KOPT-K1 (cell line): ENCODE measurements around the gene ZKSCAN4.

Source experiments
- H3K27ac ChIP-seq: fragments of 200-600 bp; sonication (generic); 2 replicates; pipeline ENCODE4 v1.5.1; 2016; ENCODE audit warnings: antibody characterized with exemption, mild to moderate bottlenecking, low read depth, low read length; ENCODE audit not compliant: poor library complexity, severe bottlenecking
- H3K36me3 ChIP-seq: fragments of 200-600 bp; sonication (generic); 2 replicates; pipeline ENCODE4 v1.5.1; 2017; ENCODE audit warnings: antibody characterized with exemption, mild to moderate bottlenecking, low read length, moderate library complexity; ENCODE audit not compliant: insufficient read depth
- H3K9me3 ChIP-seq: fragments of 200-600 bp; sonication (generic); 2 replicates; pipeline ENCODE4 v1.5.1; 2017; ENCODE audit warnings: antibody characterized with exemption, low read length, mild to moderate bottlenecking; ENCODE audit not compliant: insufficient read depth, poor library complexity, severe bottlenecking

ZKSCAN4 gene

DNA sequence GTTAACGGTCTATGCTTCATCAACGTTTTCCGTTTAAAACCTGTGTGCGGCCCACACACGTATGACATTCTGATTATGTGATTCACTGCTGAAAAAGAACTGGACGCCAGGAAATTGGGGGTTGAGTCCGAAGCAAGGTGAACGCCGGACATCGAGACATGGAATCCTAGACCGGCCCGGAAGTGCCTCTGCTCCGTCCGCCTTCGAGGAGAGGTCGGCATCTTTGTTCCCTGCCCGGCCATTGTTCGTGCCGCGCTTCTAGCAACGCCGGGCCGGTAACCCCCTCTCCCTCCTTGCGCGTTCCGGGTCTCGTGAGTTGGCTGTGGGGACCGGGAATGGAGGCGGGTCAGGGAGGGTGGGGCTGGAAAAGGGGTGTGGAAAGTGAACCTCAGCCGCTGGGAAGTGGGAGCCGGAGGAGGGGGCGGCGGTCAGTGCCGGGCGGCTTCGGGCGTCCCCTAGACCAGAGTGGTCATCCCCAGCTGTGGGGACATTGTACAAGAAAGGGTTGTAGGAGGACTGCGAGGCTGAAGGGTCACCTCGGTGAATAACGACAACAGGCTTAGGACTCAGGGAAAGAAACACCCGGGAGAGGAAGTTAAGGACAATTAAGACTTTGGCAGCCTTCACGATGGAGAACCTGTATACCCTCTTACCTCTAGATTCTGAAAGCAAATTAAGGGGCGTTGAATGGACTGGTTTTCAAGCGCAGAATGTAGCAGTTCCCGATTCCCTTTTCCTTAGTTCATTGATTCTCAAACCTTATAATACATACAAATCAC is 26.8 kb downstream of the ZKSCAN4 start, which contains the start of gene ZSCAN9:
TSS of gene ZSCAN9 (plus strand) at position 220 of the 779 bp plus-strand sequence. CDS start 1,810 bp downstream, outside the sequence.
- no peaks in the 10 kb centered on the region for H3K36me3 ChIP-seq
- H3K27ac ChIP-seq, result no peak within 1 kb of the TSS
- no peaks in the 10 kb centered on the region for H3K9me3 ChIP-seq

DNA sequence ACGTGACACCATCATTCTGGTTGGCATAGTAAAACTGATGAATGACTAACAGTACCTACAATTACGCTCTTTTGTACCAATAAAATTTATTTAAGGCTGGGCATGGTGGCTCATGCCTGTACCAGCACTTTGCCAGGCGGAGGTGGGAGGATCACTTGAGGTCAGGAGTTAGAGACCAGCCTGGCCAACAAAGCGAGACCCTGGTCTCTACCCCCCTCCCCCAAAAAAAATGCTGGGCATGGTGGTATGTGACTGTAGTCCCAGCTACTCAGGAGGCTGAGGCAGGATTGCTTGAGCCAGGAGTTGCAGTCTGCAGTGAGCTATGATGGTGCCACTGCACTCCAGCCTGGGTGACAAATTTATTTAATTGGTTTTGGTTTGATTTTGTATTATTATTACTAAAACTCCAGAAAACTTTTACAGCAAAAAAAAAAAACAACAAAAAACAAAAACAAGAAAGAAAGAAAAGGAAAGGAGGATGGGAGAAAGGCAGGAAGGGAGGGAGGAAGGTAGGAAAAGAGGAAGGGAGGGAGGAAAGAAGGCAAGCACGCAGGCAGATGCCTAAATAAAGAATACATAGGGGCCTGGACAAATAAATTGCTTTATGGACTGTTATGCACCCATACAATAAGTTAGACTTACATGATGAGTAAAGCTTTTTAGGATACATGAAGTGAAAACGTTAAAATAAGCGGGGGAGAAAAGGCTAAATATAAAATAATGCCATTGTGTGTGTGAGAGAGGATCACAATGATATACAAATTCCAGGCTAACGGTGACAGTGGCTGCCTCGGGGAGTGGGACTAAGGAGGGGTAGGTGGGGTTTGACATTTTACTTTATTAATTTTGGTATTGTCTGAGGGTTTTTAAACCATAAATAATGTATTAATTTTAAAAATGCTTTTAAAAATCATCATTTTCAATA is 27.7 kb downstream of the ZKSCAN4 start:
- H3K9me3 ChIP-seq, result no peaks in the 10 kb centered on the region
- no peaks in the 10 kb centered on the region for H3K36me3 ChIP-seq
- H3K27ac ChIP-seq, result no peak overlapping the region

DNA sequence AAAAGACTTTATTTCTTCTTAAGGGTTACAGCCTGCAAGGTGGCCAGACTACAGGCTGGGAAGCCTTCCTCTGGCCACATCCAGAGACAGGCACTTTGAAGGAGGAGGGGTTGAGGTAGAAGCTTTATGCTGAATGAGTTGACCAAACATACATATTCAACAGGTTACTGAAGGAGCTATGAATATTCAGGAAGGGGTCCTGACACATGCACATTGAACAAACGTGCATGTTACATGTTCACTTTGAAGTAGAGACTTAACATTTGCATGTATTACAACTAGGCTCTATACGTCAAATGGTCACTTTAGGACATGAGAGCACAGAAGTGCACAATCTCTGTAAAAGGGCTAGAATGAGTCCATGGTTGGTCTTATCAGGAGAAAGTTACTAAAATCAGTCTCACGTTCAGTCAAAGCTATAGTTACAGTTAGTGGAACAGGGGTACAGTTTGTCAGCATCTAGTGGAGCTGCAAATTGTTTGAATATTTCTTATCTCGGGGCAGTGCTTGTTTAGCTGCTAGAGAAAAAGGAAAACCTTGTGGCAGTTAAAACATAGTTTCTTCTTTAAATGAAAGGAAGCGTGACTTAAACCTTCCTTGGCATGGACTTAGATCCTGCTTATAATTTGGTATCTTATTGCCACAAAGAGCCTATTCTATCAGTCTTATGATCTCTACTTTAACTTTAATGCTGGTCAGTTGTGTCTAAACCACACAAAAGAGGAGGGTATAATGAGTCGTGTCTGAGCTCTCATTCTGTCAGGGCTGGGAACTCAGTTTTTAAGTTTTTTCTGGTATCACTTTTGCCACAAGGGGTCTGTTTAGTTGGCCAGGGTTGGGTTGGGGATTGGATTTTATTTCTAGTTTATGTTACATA is 31.6 kb downstream of the ZKSCAN4 start:
- Histone ChIP-seq H3K27ac (no peak overlapping the region), H3K36me3 (no peaks in the 10 kb centered on the region), H3K9me3 (no peaks in the 10 kb centered on the region)

DNA sequence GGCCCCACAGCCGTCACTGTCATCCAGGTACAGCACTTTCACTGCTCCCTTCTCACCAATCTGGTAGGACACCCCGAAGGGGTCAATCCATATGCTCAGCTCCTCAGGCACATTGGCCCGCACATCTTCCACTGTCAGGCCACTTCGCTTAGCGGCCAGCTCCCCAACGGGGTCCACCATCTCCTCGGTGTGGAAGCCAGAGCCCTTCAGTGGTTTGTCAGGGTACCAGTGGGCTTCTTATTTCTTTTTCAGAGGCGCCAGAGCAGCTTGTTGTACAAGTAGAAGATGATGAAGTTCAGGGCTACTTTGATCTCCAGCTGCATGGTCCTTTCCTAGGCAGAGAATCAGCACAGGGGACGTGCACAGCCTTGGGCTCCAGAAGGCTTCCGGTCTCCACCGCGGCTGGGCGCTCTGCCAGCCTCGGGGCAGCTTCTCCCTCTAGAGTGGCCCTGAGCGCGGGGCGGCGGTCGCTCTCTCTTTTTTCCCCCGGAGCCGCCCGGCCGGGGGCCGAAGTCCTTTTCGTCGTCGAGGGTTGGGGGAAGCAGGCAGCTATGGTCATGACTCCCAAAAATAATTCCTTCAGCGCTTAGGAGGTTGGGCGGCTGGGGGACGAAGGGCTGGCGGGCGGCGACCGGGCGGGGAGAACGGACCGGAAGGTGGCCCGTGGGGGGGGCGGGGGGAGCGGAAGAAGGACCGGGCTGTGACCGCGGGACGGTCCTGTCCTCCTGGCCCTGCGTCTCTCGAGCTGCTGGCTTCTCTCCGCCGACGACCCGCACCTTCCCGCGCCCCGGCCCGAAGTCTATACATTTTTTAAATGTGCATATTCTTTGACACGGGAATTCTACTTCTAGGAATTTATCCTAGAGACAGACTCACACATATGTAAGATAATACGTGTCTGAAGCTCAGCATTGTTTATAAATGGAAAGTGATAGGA is 33.5 kb downstream of the ZKSCAN4 start:
- no peaks in the 10 kb centered on the region for H3K36me3 ChIP-seq
- no peak overlapping the region for H3K27ac ChIP-seq

DNA sequence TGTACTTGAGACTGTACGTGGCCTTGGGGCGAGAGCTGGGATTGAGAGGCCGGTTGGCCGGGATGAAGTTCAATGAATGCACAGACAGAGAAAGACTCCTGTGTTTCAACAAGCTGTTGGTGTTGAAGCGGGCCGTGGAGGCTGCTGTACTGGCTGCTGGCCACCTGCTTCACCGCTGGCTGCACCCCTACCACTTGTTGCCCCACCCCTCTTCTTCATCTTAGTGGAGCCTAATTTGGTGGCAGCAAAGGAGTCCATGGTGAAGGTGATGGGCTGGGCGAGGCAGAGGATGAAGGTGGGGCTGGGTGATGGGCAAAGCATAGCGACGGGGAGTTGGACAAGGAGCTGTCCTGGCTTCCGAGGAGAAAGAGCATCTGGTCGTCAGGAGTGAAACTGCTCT is 34.2 kb downstream of the ZKSCAN4 start:
- no peak overlapping the region for H3K27ac ChIP-seq

More for the DNA sequence above, 33.5 kb downstream of the ZKSCAN4 start:
- H3K9me3 ChIP-seq, result no peaks in the 10 kb centered on the region

GRCh38 chr6:28215425-28215824 is 36.6 kb downstream of the ZKSCAN4 start:
- Histone ChIP-seq H3K9me3 (no peaks in the 10 kb centered on the region), H3K27ac (no peak overlapping the region), H3K36me3 (no peaks in the 10 kb centered on the region)

More for the DNA sequence above, 34.2 kb downstream of the ZKSCAN4 start:
- H3K9me3 ChIP-seq, result no peaks in the 10 kb centered on the region
- no peaks in the 10 kb centered on the region for H3K36me3 ChIP-seq

GRCh38 chr6:28213213-28213523 is 38.9 kb downstream of the ZKSCAN4 start:
- Histone ChIP-seq H3K36me3 (no peaks in the 10 kb centered on the region), H3K27ac (no peak overlapping the region), H3K9me3 (no peaks in the 10 kb centered on the region)

- Histone ChIP-seq H3K27ac (no peak overlapping the region), H3K9me3 (no peaks in the 10 kb centered on the region), H3K36me3 (no peaks in the 10 kb centered on the region)
Observed at GRCh38 chr6:28212510-28213212, 39.4 kb downstream of the ZKSCAN4 start.

- no peaks in the 10 kb centered on the region for H3K36me3 ChIP-seq
- no peaks in the 10 kb centered on the region for H3K9me3 ChIP-seq
- H3K27ac ChIP-seq, result no peak overlapping the region
Observed at GRCh38 chr6:28211840-28212509, 40.1 kb downstream of the ZKSCAN4 start.

DNA sequence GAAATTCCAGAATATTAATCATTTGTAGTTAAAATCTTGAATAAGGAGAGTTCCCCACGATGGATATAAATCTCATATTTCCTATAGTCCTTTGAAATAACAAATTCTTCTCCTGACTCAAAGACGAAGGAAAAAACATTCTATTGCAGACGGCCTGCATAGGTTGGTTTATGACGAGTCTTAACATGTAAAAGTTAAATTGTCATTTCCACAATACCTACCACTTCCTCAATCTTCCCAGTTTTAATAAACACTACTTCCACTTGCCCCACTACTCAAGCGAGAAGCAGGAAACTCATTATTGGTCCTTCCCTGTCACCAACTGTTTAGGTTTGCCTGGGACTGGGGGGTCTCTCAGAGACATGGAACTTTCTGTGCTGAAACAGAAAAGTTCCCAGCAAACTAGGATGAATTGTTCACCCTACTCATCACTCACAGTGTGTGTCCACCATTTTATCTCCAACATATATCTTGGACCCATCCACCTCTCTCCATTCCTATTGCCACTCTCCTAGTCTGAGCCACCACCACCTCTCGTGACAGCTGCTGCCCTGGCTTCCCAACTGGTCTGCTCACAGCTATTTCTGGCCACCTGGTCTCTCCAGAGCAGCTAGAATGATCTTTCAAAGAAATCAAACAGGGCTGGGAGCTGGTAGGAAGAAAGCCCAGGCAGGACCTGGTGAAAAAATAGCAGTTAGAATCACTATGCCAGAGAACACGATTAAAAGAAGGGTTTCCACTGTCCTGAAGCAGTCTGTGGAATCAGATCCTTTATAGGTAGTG is 42.1 kb downstream of the ZKSCAN4 start:
- H3K9me3 ChIP-seq, result no peaks in the 10 kb centered on the region
- H3K27ac ChIP-seq, result no peak overlapping the region
- H3K36me3 ChIP-seq, result no peaks in the 10 kb centered on the region

DNA sequence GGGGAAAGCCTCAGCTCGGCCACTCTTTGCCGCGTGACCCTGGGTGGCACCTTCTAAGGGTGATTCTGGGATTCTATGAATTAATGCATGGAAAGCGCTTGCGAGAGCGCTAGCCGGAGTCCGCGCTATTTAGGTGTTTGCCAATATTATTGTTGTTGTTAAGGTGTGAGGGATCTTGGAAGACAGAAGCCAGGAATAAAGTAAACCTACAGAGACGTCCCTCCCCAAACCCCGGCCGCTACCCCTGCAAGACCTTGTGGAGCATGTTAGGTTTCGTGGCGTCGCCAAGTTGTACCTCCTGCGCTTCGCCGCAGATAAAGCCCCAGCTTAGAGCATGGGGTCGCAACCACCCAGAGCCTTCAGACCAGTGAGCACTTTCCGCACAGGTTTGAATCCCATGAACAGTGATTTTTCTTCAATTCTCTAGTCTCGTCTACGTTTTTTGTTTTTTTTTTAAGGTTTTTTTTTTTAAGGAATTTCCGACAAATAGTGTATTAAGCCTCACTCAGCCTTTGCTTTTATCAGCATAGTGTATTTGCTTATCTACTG is 43.9 kb downstream of the ZKSCAN4 start:
- H3K9me3 ChIP-seq, result no peaks in the 10 kb centered on the region
- H3K36me3 ChIP-seq, result no peaks in the 10 kb centered on the region
- H3K27ac ChIP-seq, result no peak overlapping the region

- H3K27ac ChIP-seq, result no peak overlapping the region
- no peaks in the 10 kb centered on the region for H3K36me3 ChIP-seq
- no peaks in the 10 kb centered on the region for H3K9me3 ChIP-seq
Observed at GRCh38 chr6:28207510-28208110, 44.5 kb downstream of the ZKSCAN4 start.
